Measurements from ENCODE around the gene KRTAP6-3. TPM values are rescaled to one million over a fixed set of nuclear protein-coding genes. Genes with fewer than 3 reads are reported as not detected.

The KRTAP6-3 gene
- not detected in 2 replicates for total RNA-seq (2014; rRNA removed; shearing (Covaris generic); ENCODE audit: low replicate concordance)

GRCh38 chr21:30592140-30592539, at the start of gene KRTAP6-3:
Gene KRTAP6-3 (plus strand): TSS chr21:30592440. CDS start chr21:30592446, 6 bp downstream.
- in situ Hi-C loops (cut with HindIII; ENCODE audit: low pct_unique_long_range_greater_than_20kb, low sequenced_read_pairs), result no loop called here
- DNase-seq (ENCODE audit: low read depth), result no peak

- no peak for DNase-seq (ENCODE audit: low read depth)
- in situ Hi-C loops (cut with HindIII; ENCODE audit: low pct_unique_long_range_greater_than_20kb, low sequenced_read_pairs), result no loop called here
Measured at GRCh38 chr21:30552782-30553181, 39.5 kb upstream of the KRTAP6-3 start.

- no peak for DNase-seq (ENCODE audit: low read depth)
- in situ Hi-C loops (cut with HindIII; ENCODE audit: low pct_unique_long_range_greater_than_20kb, low sequenced_read_pairs), result no loop called here
Measured at GRCh38 chr21:30555095-30555494, 37.1 kb upstream of the KRTAP6-3 start.

- in situ Hi-C loops (cut with HindIII; ENCODE audit: low pct_unique_long_range_greater_than_20kb, low sequenced_read_pairs), result no loop called here
- DNase-seq (ENCODE audit: low read depth), result no peak
Measured at GRCh38 chr21:30561264-30561895, 30.9 kb upstream of the KRTAP6-3 start, which contains the start of gene KRTAP19-7. Gene KRTAP19-7 (minus strand): TSS chr21:30561314. CDS start chr21:30561289, 25 bp downstream.

- no peak for DNase-seq (ENCODE audit: low read depth)
- in situ Hi-C loops (cut with HindIII; ENCODE audit: low pct_unique_long_range_greater_than_20kb, low sequenced_read_pairs), result no loop called here
Measured at GRCh38 chr21:30561957-30562356, 30.3 kb upstream of the KRTAP6-3 start.

GRCh38 chr21:30563072-30563471, 29.2 kb upstream of the KRTAP6-3 start:
- DNase-seq (ENCODE audit: low read depth), result no peak
- in situ Hi-C loops (cut with HindIII; ENCODE audit: low pct_unique_long_range_greater_than_20kb, low sequenced_read_pairs), result no loop called here

- no peak for DNase-seq (ENCODE audit: low read depth)
- in situ Hi-C loops (cut with HindIII; ENCODE audit: low pct_unique_long_range_greater_than_20kb, low sequenced_read_pairs), result no loop called here
Measured at GRCh38 chr21:30563630-30564029, 28.6 kb upstream of the KRTAP6-3 start.

- in situ Hi-C loops (cut with HindIII; ENCODE audit: low pct_unique_long_range_greater_than_20kb, low sequenced_read_pairs), result no loop called here
Measured at GRCh38 chr21:30567617-30568016, 24.6 kb upstream of the KRTAP6-3 start.

GRCh38 chr21:30577766-30578165, 14.5 kb upstream of the KRTAP6-3 start:
- no peak for DNase-seq (ENCODE audit: low read depth)

More at GRCh38 chr21:30567617-30568016, 24.6 kb upstream of the KRTAP6-3 start:
- DNase-seq (ENCODE audit: low read depth), result no peak

GRCh38 chr21:30579346-30579745, 12.9 kb upstream of the KRTAP6-3 start:
- in situ Hi-C loops (cut with HindIII; ENCODE audit: low pct_unique_long_range_greater_than_20kb, low sequenced_read_pairs), result no loop called here
- no peak for DNase-seq (ENCODE audit: low read depth)

More at GRCh38 chr21:30577766-30578165, 14.5 kb upstream of the KRTAP6-3 start:
- in situ Hi-C loops (cut with HindIII; ENCODE audit: low pct_unique_long_range_greater_than_20kb, low sequenced_read_pairs), result no loop called here

GRCh38 chr21:30580132-30580531, 12.1 kb upstream of the KRTAP6-3 start:
- DNase-seq (ENCODE audit: low read depth), result no peak
- in situ Hi-C loops (cut with HindIII; ENCODE audit: low pct_unique_long_range_greater_than_20kb, low sequenced_read_pairs), result no loop called here

GRCh38 chr21:30582870-30583269, 9.4 kb upstream of the KRTAP6-3 start:
- in situ Hi-C loops (cut with HindIII; ENCODE audit: low pct_unique_long_range_greater_than_20kb, low sequenced_read_pairs), result no loop called here
- DNase-seq (ENCODE audit: low read depth), result no peak

- no peak for DNase-seq (ENCODE audit: low read depth)
- in situ Hi-C loops (cut with HindIII; ENCODE audit: low pct_unique_long_range_greater_than_20kb, low sequenced_read_pairs), result no loop called here
Measured at GRCh38 chr21:30590297-30590696, 1.9 kb upstream of the KRTAP6-3 start, which contains the start of gene KRTAP22-2. Gene KRTAP22-2 (minus strand): TSS chr21:30590397.

GRCh38 chr21:30598802-30599201, 6.6 kb downstream of the KRTAP6-3 start, which contains the start of gene KRTAP6-2:
Gene KRTAP6-2 (minus strand): TSS chr21:30598902. CDS start chr21:30598874, 28 bp downstream.
- no peak for DNase-seq (ENCODE audit: low read depth)
- in situ Hi-C loops (cut with HindIII; ENCODE audit: low pct_unique_long_range_greater_than_20kb, low sequenced_read_pairs), result no loop called here

GRCh38 chr21:30600787-30601186, 8.5 kb downstream of the KRTAP6-3 start, which contains the start of gene KRTAP22-1:
Gene KRTAP22-1 (plus strand): TSS chr21:30601087.
- DNase-seq (ENCODE audit: low read depth), result no peak
- in situ Hi-C loops (cut with HindIII; ENCODE audit: low pct_unique_long_range_greater_than_20kb, low sequenced_read_pairs), result no loop called here

- DNase-seq (ENCODE audit: low read depth), result no peak
- in situ Hi-C loops (cut with HindIII; ENCODE audit: low pct_unique_long_range_greater_than_20kb, low sequenced_read_pairs), result no loop called here
Measured at GRCh38 chr21:30605968-30606367, 13.7 kb downstream of the KRTAP6-3 start.

GRCh38 chr21:30612132-30612531, 19.9 kb downstream of the KRTAP6-3 start:
- in situ Hi-C loops (cut with HindIII; ENCODE audit: low pct_unique_long_range_greater_than_20kb, low sequenced_read_pairs), result no loop called here
- DNase-seq (ENCODE audit: low read depth), result no peak

- in situ Hi-C loops (cut with HindIII; ENCODE audit: low pct_unique_long_range_greater_than_20kb, low sequenced_read_pairs), result no loop called here
- DNase-seq (ENCODE audit: low read depth), result no peak
Measured at GRCh38 chr21:30613836-30614235, 21.6 kb downstream of the KRTAP6-3 start, which contains the start of gene KRTAP6-1. Gene KRTAP6-1 (minus strand): TSS chr21:30613930. CDS start chr21:30613904, 26 bp downstream.

GRCh38 chr21:30615199-30615598, 23.0 kb downstream of the KRTAP6-3 start:
- DNase-seq (ENCODE audit: low read depth), result no peak

GRCh38 chr21:30616125-30616524, 23.9 kb downstream of the KRTAP6-3 start, which contains the start of gene KRTAP20-1:
Gene KRTAP20-1 (plus strand): TSS chr21:30616425. CDS start chr21:30616455, 30 bp downstream.
- no peak for DNase-seq (ENCODE audit: low read depth)
- in situ Hi-C loops (cut with HindIII; ENCODE audit: low pct_unique_long_range_greater_than_20kb, low sequenced_read_pairs), result no loop called here

More at GRCh38 chr21:30615199-30615598, 23.0 kb downstream of the KRTAP6-3 start:
- in situ Hi-C loops (cut with HindIII; ENCODE audit: low pct_unique_long_range_greater_than_20kb, low sequenced_read_pairs), result no loop called here

Data from Caki2 (cell line).